Right renal cortex interstitium (tissue), 3 donors: Measurements from ENCODE around the gene PDE4B. TPM values are rescaled to one million over a fixed set of nuclear protein-coding genes. Genes with fewer than 3 reads are reported as not detected.
"Not testable (repeated sequence)": the region's sequence is repeated elsewhere in the genome, so short reads cannot be mapped to it uniquely, and the experiment has no call there.

Source experiments
- DNase-seq, 3 donors: peaks; one replicate each; pipeline ENCODE4 v3.0.0-alpha.2; 2013; ENCODE audit warnings: low read depth in 3 of 3, low spot score in 2 of 3
- polyA plus RNA-seq, 3 donors: library from polyadenylated mRNA; unstranded; fragments of 120-200 nt; gene quantifications; one replicate each; pipeline ENCODE4 v1.2.1, GENCODE V29; 2013; ENCODE audit not compliant: insufficient read length in 3 of 3

PDE4B gene
- polyA plus RNA-seq, 3 donors = 7.3 to 10.0 (median 10.0) TPM

- no peak for DNase-seq
These were observed 193.5 kb downstream of the PDE4B start for GRCh38 chr1:65986146-65986545.

DNA sequence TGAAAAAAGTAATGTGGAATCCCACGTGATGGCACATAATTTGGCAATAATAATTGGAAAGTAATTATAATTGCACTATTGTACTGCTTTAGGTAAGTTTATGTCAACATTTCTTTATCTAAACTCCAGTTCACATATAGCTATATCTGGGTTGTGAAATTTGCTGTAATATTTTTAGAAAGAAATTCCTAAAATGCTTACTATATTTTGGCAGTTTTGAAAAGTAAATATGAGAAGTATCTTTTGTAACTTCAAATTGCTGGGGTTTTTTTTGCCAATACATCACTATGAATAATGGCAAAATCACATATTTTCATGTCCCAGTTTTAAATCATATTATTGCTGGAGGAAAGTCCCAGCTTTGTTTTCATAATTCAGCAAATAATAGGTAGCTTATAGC, 197.5 kb downstream of the PDE4B start:
- DNase-seq = no peak

DNA sequence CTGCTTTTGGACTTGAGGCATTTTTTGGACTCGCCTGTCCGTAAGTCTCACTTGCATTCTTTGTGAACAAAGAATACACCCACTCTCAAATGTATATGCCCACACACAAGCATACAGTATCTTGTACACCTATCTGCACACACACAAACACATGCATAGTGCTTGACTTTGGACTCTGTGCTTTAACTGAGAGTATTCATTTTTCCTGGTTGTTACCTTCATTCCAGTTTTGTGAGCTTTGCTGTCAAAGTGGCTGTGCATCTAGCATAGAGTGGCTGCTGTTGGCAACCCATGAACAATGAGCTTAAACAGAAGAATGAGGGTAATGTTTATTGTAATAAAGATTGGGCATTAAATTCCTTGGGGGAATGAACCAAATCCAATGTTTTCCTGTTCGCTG, 199.0 kb downstream of the PDE4B start:
- DNase-seq = no peak

GRCh38 chr1:65992165-65992821, 199.6 kb downstream of the PDE4B start:
- no peak for DNase-seq

DNA sequence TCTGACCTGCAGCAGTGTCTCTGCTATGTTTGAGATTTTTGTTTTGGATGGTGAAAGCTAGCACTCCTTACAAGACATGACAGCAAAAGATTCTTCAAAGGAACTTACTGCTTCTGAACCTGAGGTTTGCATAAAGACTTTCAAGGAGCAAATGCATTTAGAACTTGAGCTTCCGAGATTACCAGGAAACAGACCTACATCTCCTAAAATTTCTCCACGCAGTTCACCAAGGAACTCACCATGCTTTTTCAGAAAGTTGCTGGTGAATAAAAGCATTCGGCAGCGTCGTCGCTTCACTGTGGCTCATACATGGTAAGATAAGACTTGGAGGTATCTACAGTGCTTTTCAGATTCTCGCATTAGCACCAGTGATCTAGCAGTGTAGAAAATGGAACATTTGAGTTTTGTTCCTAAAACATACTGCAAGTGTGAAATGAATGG, 200.2 kb downstream of the PDE4B start:
- DNase-seq = no peak

DNA sequence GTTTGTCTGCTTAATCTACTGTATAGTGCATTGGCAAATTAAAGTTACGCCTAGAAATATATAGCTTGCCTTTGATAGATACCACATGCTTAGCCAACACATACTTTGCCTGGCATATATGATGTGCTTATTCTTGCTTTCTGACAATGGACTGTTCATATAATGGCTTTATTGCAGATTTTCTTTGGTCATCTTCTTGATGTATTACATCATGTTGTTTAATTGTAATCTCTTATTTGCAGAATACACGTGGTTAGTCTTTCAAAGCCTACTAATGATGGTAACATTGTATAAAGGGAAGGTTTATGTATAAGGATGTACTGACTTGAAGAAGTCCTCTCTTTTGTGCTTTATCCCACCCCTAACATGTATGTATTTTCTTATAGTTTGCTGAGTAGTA, 201.5 kb downstream of the PDE4B start:
- no peak for DNase-seq

DNA sequence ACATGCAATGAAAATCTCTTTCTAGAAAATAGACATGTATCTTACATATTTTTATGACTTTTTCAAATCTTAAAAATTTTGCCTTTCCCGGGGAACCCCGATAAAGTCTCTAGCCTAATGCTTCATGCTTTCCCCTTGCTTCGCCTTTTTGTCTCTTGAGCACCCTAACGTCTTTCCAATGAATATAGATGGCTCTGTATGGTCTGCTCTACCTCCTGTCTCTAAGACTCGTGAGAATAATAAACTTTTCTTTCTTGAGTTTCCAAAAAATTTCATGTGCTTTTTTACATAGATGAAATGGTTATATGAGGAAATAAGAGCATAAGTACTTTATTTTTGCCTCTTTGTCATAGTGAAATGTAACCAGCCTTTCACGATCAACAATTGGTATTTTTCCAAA, 202.6 kb downstream of the PDE4B start:
- DNase-seq = no peak

- DNase-seq = no peak
These were observed 203.2 kb downstream of the PDE4B start for GRCh38 chr1:65995928-65996327.

- DNase-seq = no peak
These were observed 205.0 kb downstream of the PDE4B start for GRCh38 chr1:65997693-65998092.

DNA sequence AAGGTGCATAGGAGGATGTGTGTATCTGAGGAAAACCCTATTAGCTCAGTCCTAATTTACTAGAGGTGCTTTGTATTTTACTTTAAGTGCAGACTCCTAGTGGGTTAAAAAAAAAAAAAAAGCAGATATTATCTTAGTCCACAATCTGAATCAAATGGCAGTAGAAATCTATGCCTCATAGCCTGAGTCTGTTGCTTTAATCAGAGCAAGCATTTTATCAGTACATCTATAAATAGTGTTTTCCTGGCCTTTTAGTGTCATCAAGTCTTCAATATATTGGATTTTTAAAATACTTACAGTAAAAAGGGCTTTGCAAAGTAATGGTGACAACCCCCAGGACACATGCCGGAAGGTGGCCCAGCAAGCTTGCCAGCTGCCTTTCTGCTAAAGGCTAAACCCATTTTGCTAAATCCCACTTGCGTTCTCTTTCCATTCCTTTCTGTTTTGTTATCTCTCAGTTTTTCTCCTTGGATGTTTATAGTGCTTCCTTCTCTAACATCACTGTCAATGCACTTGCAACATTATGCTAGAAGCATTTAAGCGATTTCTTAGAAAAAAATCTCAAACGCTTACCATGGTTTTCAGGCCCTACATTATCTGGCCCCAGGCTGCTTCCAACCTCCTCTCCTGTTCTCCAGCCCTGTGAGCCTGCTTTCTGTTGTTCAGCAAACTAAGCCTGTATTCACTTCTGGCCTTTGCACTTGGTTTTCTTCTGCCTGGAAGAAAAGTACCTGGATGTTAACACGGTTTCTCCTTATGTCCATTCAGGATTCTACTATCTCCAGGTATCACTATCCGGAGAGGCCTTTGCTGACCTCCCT, 206.3 kb downstream of the PDE4B start:
- no peak for DNase-seq

GRCh38 chr1:66000033-66000637, 207.4 kb downstream of the PDE4B start:
- DNase-seq = no peak

- DNase-seq = no peak
These were observed 211.0 kb downstream of the PDE4B start for GRCh38 chr1:66003690-66004089.

DNA sequence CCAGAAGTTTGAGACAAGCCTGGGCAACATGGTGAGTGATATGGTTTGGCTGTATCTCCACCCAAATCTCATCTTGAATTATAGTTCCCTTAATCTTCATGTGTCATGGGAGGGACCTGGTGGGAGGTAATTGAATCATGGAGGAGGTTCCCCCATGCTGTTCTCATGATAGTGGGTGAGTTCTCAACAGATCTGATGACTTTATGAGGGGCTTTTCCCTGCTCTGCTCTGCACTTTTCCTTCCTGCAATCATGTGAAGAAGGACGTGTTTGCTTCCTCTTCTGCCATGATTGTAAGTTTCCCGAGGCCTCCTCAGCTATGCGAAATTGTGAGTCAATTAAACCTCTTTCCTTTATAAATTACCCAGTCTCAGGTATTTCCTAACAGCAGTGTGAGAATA, 213.8 kb downstream of the PDE4B start:
- not testable (repeated sequence) for DNase-seq

GRCh38 chr1:66012106-66012784, 219.6 kb downstream of the PDE4B start:
- no peak for DNase-seq

DNA sequence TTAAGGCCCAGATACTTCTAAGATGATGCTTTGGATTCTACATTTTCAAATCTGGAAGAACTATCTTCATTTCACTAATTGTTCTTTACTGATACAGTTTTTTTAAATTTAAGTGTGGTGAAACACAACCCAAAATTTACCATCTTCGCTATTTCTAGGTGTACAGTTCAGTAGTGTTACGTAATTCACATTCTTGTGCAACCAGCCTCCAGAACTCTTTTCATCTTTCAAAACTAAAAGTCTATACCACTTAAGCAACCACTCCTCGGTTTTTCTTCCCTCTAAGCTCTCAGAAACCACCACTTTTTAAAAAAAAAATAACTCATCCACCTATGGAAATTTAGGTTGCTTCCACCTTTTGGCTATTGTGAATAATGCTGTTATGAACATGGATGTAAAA, 220.7 kb downstream of the PDE4B start:
- DNase-seq = no peak

GRCh38 chr1:66022904-66023620, 230.4 kb downstream of the PDE4B start:
- DNase-seq = peak in 1 of 3 donors; percentile 10

DNA sequence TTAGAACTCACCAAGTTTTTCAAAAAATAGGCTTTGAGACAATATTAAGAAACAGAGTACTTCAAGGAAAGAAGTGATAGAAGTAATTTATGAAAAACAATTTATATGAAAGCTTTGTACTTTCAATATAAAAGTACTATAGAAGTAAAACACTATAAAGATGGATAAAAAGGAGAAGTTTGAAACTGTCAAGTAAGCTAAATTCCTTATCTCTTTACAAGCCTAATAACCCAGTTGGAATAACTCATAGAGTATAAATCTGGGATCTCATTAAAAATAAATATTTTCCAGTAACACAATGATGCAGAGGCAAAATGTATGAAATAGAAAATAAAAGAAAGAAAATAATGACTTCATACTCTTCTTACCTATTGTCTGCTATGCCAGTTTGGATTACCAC, 232.5 kb downstream of the PDE4B start:
- no peak for DNase-seq

DNA sequence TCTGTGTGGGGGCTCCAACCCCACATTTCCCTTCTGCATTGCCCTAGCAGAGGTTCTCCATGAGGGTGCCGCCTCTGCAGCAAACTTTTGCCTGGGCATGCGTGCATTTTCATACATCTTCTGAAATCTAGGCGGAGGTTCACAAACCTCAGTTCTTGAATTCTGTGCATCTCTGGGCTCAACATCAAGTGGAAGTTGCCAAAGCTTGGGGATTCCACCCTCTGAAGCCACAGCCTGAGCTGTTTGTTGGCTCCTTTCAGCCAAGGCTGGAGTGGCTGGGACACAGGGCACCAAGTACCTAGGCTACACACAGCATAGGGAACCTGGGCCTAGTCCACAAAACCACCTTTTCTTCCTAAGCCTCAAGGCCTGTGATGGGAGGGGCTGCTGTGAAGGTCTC, 235.3 kb downstream of the PDE4B start:
- no peak for DNase-seq

- DNase-seq = no peak
These were observed 241.1 kb downstream of the PDE4B start for GRCh38 chr1:66033781-66034180.

GRCh38 chr1:66035616-66036245, 243.0 kb downstream of the PDE4B start:
- DNase-seq = no peak
